Esophagus squamous epithelium (tissue), 4 donors: ENCODE data around the gene GNRHR.

Source experiments
- POLR2A ChIP-seq, 4 donors: fragments of 450-650 bp; IDR thresholded peaks; one replicate each; pipeline ENCODE4 v1.6.1; 2017; ENCODE audit warnings: antibody characterized with exemption in 4 of 4, mild to moderate bottlenecking in 4 of 4, moderate library complexity in 3 of 4
- TF ChIP-seq, protein P1 (sequence below), 6 experiments: fragments of 450-650 bp in 4 of 6; fragments of 200-600 bp in 2 of 6; sonication (generic) in 2 of 6; IDR thresholded peaks; one replicate each; pipeline ENCODE4 v1.5.1; 2016 to 2019; ENCODE audit warnings: antibody characterized with exemption in 6 of 6, mild to moderate bottlenecking in 4 of 6, moderate library complexity in 4 of 6

DNA sequence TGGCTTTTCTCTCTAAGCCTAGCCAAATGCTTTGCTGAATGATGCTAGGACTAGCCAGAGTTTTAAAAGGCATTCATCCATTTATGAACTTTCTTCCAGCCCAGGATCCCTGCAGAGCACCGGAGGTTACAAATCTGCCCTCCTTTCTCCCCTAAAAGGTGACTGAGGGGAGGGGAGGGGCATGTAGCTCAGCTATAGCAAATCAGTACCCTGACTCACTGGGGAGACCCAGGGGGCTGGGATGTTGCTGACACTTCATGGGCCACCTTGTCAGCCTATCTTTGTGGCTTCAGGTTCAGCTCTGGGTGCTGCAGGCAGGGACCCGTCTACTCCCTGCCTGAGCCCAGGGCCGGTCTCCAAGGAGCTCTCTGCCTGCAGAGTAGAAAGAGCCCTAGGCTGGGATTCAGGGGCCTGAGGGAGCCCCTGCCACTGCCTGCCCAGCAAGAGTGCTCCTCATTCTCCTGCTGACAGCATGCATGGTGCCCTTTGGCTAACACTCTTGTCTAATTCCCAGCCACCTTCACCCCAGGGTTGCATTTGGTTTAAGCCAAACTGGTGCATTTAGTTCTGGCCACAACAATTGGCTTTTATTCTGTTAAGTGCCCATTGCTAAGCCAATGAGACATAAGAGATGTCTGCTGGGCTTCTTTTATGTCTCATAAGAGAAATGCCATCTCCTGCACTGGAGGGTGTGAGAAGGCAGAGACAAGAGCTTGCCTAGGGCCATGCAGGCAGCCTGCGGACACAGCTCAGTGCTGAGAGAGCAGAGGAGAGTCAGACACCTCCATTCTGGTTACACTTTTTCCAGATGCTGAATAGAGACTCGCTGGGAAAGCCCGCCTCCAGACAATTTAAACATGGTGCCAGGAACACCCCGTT, 41.3 kb downstream of the GNRHR start:
- TF ChIP-seq, protein P1, sequence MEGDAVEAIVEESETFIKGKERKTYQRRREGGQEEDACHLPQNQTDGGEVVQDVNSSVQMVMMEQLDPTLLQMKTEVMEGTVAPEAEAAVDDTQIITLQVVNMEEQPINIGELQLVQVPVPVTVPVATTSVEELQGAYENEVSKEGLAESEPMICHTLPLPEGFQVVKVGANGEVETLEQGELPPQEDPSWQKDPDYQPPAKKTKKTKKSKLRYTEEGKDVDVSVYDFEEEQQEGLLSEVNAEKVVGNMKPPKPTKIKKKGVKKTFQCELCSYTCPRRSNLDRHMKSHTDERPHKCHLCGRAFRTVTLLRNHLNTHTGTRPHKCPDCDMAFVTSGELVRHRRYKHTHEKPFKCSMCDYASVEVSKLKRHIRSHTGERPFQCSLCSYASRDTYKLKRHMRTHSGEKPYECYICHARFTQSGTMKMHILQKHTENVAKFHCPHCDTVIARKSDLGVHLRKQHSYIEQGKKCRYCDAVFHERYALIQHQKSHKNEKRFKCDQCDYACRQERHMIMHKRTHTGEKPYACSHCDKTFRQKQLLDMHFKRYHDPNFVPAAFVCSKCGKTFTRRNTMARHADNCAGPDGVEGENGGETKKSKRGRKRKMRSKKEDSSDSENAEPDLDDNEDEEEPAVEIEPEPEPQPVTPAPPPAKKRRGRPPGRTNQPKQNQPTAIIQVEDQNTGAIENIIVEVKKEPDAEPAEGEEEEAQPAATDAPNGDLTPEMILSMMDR (IDR thresholded peaks at IDR 0.05): no peak
- TF ChIP-seq POLR2A (IDR thresholded peaks at IDR 0.05): no peak
